HG03460 (cell line): Measurements from ENCODE around the gene ELFN1.

Experiments used
- ATAC-seq: cut with Tn5 transposase; IDR thresholded peaks from one replicate; pipeline ENCODE4 v1.9.1; 2021; ENCODE audit not compliant: unreplicated experiment

ELFN1 gene

GRCh38 chr7:1663223-1663622 is 6.9 kb upstream of the ELFN1 start:
- ATAC-seq, result no peak

GRCh38 chr7:1663857-1664651 is 6.0 kb upstream of the ELFN1 start:
- ATAC-seq, result no peak

GRCh38 chr7:1664711-1665548 is 5.1 kb upstream of the ELFN1 start:
- no peak for ATAC-seq

- no peak for ATAC-seq
Measured at GRCh38 chr7:1665549-1666316, 4.3 kb upstream of the ELFN1 start.

GRCh38 chr7:1666317-1666822 is 3.7 kb upstream of the ELFN1 start:
- ATAC-seq, result no peak

GRCh38 chr7:1666823-1667565 is 3.1 kb upstream of the ELFN1 start:
- no peak for ATAC-seq

- ATAC-seq, result no peak
Measured at GRCh38 chr7:1667566-1668395, 2.3 kb upstream of the ELFN1 start.

GRCh38 chr7:1668396-1669063 is 1.5 kb upstream of the ELFN1 start:
- ATAC-seq, result no peak

GRCh38 chr7:1669064-1669951 is 769 bp upstream of the ELFN1 start:
- no peak for ATAC-seq

- ATAC-seq, result no peak
Measured at GRCh38 chr7:1670894-1671593, 967 bp downstream of the ELFN1 start.

GRCh38 chr7:1671594-1672451 is 1.7 kb downstream of the ELFN1 start:
- no peak for ATAC-seq

GRCh38 chr7:1672851-1673486 is 2.9 kb downstream of the ELFN1 start:
- ATAC-seq, result no peak

GRCh38 chr7:1673581-1674118 is 3.6 kb downstream of the ELFN1 start:
- no peak for ATAC-seq

- no peak for ATAC-seq
Measured at GRCh38 chr7:1674161-1675035, 4.3 kb downstream of the ELFN1 start.
